Ovary (tissue), 3 donors: ENCODE results near the gene MIA3.

Experiments
- CTCF ChIP-seq, 3 donors: fragments of 450-650 bp in 2 of 3; fragments of 200-600 bp in 1 of 3; IDR thresholded peaks; one replicate each; pipeline versions ENCODE4 v1.5.1 to v1.8.0; 2016 to 2022; ENCODE audit warnings: antibody characterized with exemption in 3 of 3, mild to moderate bottlenecking in 1 of 3
- EP300 ChIP-seq: sonication (generic); formaldehyde crosslinking; IDR thresholded peaks from one replicate; pipeline ENCODE4 v1.6.1; 2017; ENCODE audit warnings: antibody characterized with exemption
- POLR2A ChIP-seq: fragments of 450-650 bp; IDR thresholded peaks from one replicate; pipeline ENCODE4 v1.6.1; 2017; ENCODE audit warnings: antibody characterized with exemption, mild to moderate bottlenecking, moderate library complexity
- donor health status: DM: no; HTN: no; CAD: no.

- no peak for TF ChIP-seq CTCF (IDR thresholded peaks at IDR 0.05)
- TF ChIP-seq POLR2A: no peak
- no peak for TF ChIP-seq EP300
Observed at GRCh38 chr1:222629921-222630535, 12.1 kb downstream of the MIA3 start.
